NK-92 (cell line): ENCODE results near the gene TRMT44.
"Not testable (repeated sequence)": the region's sequence is repeated elsewhere in the genome, so short reads cannot be mapped to it uniquely, and the experiment has no call there.

Source experiments
- DNase-seq: peaks from one replicate; lab custom pipeline; 2025; ENCODE audit not compliant: unreplicated experiment; lab: John Stamatoyannopoulos, UW

The TRMT44 gene

DNA sequence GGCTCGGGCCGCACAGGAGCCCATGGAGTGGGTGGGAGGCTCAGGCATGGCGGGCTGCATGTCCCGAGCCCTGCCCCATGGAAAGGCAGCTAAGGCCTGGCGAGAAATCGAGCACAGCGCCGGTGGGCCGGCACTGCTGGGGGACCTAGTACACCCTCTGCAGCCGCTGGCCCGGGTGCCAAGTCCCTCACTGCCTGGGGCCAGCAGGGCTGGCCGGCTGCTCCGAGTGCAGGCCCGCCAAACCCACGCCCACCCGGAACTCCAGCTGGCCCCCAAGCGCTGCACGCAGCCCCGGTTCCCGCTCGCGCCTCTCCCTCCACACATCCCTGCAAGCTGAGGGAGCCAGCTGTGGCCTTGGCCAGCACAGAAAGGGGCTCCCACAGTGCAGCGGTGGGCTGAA lies 50.9 kb downstream of the TRMT44 start:
- DNase-seq: not testable (repeated sequence)

DNA sequence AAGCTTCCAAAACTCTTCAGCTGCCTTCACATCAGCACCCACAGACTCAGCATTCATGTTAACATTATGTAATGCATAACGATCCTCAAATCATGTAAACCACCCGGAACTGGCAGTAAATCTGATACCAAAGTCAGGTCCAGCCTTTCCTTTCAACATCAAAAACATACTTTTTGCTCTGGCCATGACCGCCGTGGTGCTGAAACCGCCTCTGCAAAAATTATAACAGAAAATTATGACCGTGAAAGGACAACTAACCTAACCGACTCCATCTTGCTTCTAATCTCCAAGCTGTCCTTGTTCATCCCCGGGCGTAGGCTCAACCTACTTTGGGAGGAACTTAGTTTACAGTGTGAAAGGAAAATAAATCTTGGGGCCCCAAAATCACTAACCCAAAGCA lies 51.6 kb downstream of the TRMT44 start:
- no peak for DNase-seq

- DNase-seq: no peak
These were observed 52.9 kb downstream of the TRMT44 start for GRCh38 chr4:8493484-8493883.

DNA sequence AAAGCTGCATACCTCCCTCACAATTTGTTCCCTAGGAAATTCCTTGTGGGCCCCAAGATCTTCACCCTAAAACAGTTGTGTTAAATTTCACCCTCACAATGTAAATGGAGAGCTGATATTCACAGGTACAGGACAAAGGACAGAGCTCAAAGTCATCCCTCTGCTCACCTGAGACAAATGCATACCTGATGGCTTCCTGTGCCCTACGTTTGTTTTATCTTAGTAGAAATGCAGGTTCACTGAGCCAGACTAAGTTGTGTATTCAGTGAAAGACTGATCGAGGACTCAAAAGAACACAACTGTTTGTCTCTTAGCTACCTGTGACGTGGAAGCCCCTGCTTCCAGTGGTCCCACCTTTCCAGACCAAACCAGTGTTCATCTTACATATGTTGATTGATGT lies 53.6 kb downstream of the TRMT44 start:
- DNase-seq: no peak

- no peak for DNase-seq
These were observed 54.5 kb downstream of the TRMT44 start for GRCh38 chr4:8494983-8495548.

- no peak for DNase-seq
These were observed 55.2 kb downstream of the TRMT44 start for GRCh38 chr4:8495803-8496202.

GRCh38 chr4:8497762-8498161 lies 57.2 kb downstream of the TRMT44 start:
- no peak for DNase-seq

GRCh38 chr4:8500966-8501365 lies 60.4 kb downstream of the TRMT44 start:
- no peak for DNase-seq

GRCh38 chr4:8501781-8502180 lies 61.2 kb downstream of the TRMT44 start:
- no peak for DNase-seq

DNA sequence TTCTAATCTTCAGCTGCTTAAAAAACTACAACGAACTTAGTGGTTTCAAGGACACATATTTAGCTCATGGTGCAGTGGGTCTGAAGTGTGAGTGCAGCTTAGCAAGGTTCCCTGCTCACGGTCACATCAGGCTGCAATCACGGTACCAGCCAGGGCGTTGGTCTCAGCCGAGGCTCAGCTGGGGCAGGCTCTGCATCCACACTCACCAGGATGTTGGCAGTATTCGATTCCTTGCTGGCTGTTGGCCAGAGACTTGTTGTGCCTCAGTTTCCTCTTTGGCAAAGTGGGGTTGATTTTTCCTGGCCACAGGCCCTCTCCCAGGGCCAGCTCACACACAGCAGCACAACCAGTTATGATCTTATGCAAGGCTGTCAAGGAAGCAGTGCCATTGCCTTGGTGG lies 61.8 kb downstream of the TRMT44 start:
- no peak for DNase-seq

DNA sequence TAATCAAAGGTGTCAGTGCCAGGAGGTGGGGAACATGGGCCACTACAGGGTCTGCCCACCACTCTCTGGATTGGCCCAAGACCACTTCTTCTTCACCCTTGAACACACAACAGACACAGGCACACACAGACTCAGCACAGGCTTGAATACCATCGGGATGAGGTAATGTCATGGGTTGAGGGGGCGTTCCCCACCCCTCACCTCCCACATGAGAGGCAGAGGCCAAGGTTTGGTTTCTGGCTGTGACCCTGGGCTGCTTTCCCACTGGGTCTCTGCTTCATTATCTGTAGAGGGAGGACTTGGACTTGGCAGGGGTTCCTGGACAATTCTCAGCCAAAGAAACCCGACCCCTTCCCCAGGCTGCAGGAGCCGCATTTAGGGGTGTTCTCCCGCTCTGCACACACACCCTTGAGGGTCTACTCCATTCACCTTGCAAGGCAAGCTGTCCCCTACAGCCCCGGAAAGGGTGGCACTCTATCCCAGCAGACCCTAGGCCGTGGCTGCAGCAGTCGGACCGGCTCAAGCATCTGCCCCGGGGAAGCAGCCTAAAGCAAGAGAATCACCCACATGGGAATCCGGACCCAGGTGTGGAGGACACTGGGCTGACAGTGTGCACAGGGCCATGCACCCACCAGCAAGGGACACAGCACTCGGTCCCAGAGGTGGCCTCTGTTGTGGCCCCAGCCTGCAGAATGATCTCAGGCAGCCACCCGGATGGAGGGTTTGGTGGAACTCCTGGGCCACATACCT lies 62.4 kb downstream of the TRMT44 start:
- no peak for DNase-seq

GRCh38 chr4:8503801-8504200 lies 63.2 kb downstream of the TRMT44 start:
- DNase-seq: no peak

- no peak for DNase-seq
These were observed 63.9 kb downstream of the TRMT44 start for GRCh38 chr4:8504279-8505007.

GRCh38 chr4:8505229-8505628 lies 64.7 kb downstream of the TRMT44 start:
- DNase-seq: no peak

GRCh38 chr4:8506006-8506372 lies 65.4 kb downstream of the TRMT44 start:
- no peak for DNase-seq

- DNase-seq: no peak
These were observed 66.0 kb downstream of the TRMT44 start for GRCh38 chr4:8506373-8507195.

- DNase-seq: no peak
These were observed 66.6 kb downstream of the TRMT44 start for GRCh38 chr4:8507196-8507570.

DNA sequence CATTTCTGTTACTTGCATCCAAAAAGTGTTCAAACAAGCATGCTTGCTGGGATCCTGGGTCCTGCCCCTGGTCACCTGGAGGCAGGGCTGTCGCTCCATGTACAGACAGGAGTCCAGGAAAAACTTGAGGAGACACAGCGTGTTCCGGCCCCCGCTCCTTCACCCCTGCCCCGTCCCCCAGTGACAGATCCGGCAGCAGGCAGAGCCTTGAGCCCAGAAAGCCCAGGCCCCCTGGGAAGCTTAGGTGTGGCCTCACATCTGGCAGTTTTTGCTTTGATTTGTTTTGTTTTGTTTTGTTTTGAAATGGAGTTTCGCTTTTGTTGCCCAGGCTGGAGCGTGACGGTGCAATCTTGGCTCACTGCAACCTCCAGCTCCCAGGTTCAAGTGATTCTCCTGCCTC lies 67.0 kb downstream of the TRMT44 start:
- DNase-seq: no peak

- no peak for DNase-seq
These were observed 67.7 kb downstream of the TRMT44 start for GRCh38 chr4:8508266-8508665.

- DNase-seq: no peak
These were observed 68.2 kb downstream of the TRMT44 start for GRCh38 chr4:8508740-8509139.

DNA sequence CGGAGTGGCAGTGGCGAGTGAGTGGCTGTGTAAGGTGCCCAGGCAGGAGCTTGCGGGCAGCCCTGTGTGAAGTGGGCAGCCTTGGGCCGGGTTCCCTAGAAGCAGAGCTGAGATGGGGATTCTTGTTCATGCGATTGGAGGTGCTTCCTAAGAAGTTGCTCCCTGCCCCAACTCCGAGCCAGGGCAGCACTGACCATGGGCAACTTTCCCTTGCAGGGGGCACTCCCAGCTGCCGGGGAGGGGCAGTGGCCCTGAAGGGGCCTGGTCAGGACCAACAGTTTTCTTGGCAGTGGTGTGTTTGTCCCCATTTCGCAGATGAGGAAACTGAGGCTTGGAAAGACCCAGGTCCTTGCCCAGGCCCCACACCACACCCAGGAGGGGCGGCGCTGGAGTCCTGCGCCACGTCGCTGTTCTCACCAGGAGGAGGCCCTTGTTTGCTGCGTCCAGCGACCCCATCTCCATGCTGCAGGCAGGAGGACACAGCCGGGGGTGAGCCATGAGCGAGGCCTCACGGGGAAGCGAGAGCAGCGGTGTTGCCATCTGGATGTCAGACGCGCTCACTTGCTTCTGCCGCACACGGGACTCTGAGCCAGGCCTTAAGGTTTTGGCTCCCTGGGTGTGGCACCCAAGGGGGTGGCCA lies 68.9 kb downstream of the TRMT44 start:
- no peak for DNase-seq
